Measurements from ENCODE around the gene DHRS12. TPM values are rescaled to one million over a fixed set of nuclear protein-coding genes. Genes with fewer than 3 reads are reported as not detected.

The DHRS12 gene
- total RNA-seq, 1 donor from 2014 or later: 12.3 TPM

GRCh38 chr13:51728275-51728673 is 75.7 kb downstream of the DHRS12 start:
- no peak for DNase-seq (ENCODE audit: low spot score)

- no peak for DNase-seq (ENCODE audit: low spot score)
These were observed 76.2 kb downstream of the DHRS12 start for GRCh38 chr13:51727634-51728274.

GRCh38 chr13:51726446-51727193 is 77.3 kb downstream of the DHRS12 start:
- DNase-seq (ENCODE audit: low spot score): no peak

GRCh38 chr13:51724721-51725120 is 79.2 kb downstream of the DHRS12 start:
- no peak for DNase-seq (ENCODE audit: low spot score)

- DNase-seq (ENCODE audit: low spot score): no peak
These were observed 80.4 kb downstream of the DHRS12 start for GRCh38 chr13:51723529-51723928.

GRCh38 chr13:51721496-51721895 is 82.5 kb downstream of the DHRS12 start:
- no peak for DNase-seq (ENCODE audit: low spot score)

- no peak for DNase-seq (ENCODE audit: low spot score)
These were observed 84.6 kb downstream of the DHRS12 start for GRCh38 chr13:51719394-51719793.

Other genes with a start within 250 kb of the DHRS12 start
- gene WDFY2, start 219.7 kb downstream of the DHRS12 start, total RNA-seq: 8.7 TPM
- gene TMEM272, start 41.0 kb upstream of the DHRS12 start, total RNA-seq: 1.0 TPM
- gene CCDC70, start 57.8 kb upstream of the DHRS12 start, total RNA-seq: not detected
- gene ATP7B, start 207.3 kb upstream of the DHRS12 start, total RNA-seq: 54.9 TPM
- 37.3 TPM for gene ALG11, start 208.2 kb upstream of the DHRS12 start, total RNA-seq
- gene UTP14C, start 220.5 kb upstream of the DHRS12 start, total RNA-seq: 20.1 TPM

Data from mucosa of gallbladder (tissue), 1 donor.